Gastroesophageal sphincter (tissue), 3 donors: ENCODE data around the gene ERN2.

Experiments used
- EP300 ChIP-seq: sonication (generic); formaldehyde crosslinking; IDR thresholded peaks from one replicate; pipeline ENCODE4 v1.6.1; 2017; ENCODE audit warnings: antibody characterized with exemption, mild to moderate bottlenecking
- POLR2A ChIP-seq, 2 donors: fragments of 450-650 bp; IDR thresholded peaks; one replicate each; pipeline ENCODE4 v1.6.1; 2017; ENCODE audit warnings: antibody characterized with exemption in 2 of 2, mild to moderate bottlenecking in 2 of 2, moderate library complexity in 1 of 2
- TF ChIP-seq, protein P1 (sequence below), 4 experiments: fragments of 200-600 bp in 2 of 4; fragments of 450-650 bp in 2 of 4; sonication (generic) in 1 of 4; IDR thresholded peaks; one replicate each; pipeline ENCODE4 v1.5.1; 2017 to 2019; ENCODE audit warnings: antibody characterized with exemption in 4 of 4, mild to moderate bottlenecking in 2 of 4, moderate library complexity in 2 of 4

DNA sequence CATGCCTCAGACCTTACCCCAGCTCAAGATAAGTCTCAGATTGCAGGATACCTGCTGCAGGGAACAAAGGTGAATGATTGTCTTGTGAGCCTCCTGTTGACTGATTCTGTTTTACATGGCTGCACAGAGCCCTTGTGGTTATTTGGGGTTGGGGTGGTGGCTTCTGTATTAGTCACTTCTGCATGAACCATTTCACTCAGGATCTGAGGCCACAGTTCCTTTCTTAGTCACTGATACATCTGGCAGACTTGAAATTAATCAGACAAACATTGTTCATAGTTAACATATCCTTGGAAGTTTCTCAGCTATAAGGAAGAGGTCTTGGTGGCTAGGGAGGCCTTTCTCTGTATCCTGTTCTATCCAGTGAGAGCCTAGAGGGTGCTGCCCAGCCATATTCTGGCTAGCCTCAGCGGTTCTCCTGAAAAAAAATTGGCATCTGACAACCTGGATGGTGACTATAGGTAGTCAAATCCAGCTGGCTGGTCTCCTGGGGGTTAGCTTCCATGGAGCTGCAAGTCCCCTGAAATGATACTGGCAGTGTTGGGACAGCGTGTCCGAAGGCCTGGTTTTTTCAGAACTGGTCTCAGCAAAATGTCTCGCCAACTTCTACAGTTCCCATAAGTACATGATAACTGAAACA, 42.8 kb downstream of the ERN2 start:
- TF ChIP-seq POLR2A (IDR thresholded peaks at IDR 0.05), result no peak
- no peak for TF ChIP-seq EP300
- TF ChIP-seq, protein P1, sequence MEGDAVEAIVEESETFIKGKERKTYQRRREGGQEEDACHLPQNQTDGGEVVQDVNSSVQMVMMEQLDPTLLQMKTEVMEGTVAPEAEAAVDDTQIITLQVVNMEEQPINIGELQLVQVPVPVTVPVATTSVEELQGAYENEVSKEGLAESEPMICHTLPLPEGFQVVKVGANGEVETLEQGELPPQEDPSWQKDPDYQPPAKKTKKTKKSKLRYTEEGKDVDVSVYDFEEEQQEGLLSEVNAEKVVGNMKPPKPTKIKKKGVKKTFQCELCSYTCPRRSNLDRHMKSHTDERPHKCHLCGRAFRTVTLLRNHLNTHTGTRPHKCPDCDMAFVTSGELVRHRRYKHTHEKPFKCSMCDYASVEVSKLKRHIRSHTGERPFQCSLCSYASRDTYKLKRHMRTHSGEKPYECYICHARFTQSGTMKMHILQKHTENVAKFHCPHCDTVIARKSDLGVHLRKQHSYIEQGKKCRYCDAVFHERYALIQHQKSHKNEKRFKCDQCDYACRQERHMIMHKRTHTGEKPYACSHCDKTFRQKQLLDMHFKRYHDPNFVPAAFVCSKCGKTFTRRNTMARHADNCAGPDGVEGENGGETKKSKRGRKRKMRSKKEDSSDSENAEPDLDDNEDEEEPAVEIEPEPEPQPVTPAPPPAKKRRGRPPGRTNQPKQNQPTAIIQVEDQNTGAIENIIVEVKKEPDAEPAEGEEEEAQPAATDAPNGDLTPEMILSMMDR (IDR thresholded peaks at IDR 0.05), result no peak
